IMR-90 (cell line): ENCODE results near the gene CLK2. TPM values are rescaled to one million over a fixed set of nuclear protein-coding genes. Genes with fewer than 3 reads are reported as not detected.

ENCODE experiments used
- ATAC-seq: fragments of 200-7000 bp; cut with Tn5 transposase; 2 replicates; pipeline ENCODE4 v1.9.1; 2020; ENCODE audit warnings: low read depth, mild to moderate bottlenecking, moderate library complexity
- BruUV-seq: library from RNA; stranded (reverse); fragments of 400-500 nt; replicated peaks from 2 replicates; lab custom pipeline; 2021; lab: Mats Ljungman, UMichigan
- CTCF ChIA-PET: fragments of 300-600 bp; formaldehyde crosslinking; extraction: SDS; loops from one replicate; lab custom pipeline; 2021; ENCODE audit warnings: antibody characterized with exemption; lab: Yijun Ruan, JAX
- POLR2A ChIA-PET: fragments of 300-600 bp; sonication (Branson Sonifier 250); formaldehyde crosslinking; loops from one replicate; lab custom pipeline; 2022; ENCODE audit warnings: antibody characterized with exemption; ENCODE audit not compliant: unreplicated experiment; lab: Charles Lee
- DNase-seq: peaks from one replicate; pipeline ENCODE4 v3.0.0; 2013
- H2AFZ ChIP-seq: replicated peaks from 2 replicates; pipeline ENCODE3; 2013; ENCODE audit warnings: low read length, mild to moderate bottlenecking; ENCODE audit not compliant: poor library complexity
- H2AK5ac ChIP-seq: 2 replicates; pipeline ENCODE4 v1.6.1; 2013; ENCODE audit warnings: low read depth, low read length, inconsistent platforms
- H2AK9ac ChIP-seq: replicated peaks from 2 replicates; pipeline ENCODE3; 2013; ENCODE audit warnings: mild to moderate bottlenecking, low read depth, low read length, moderate library complexity; ENCODE audit not compliant: poor library complexity
- H2BK120ac ChIP-seq: 2 replicates; pipeline ENCODE4 v1.6.1; 2013; ENCODE audit warnings: low read depth, low read length, inconsistent platforms
- H2BK15ac ChIP-seq: 3 replicates; pipeline ENCODE4 v1.6.1; 2013; ENCODE audit warnings: low read depth, low read length, inconsistent platforms
- H2BK20ac ChIP-seq: 2 replicates; pipeline ENCODE4 v1.6.1; 2013; ENCODE audit warnings: low read depth, mild to moderate bottlenecking, inconsistent platforms, low read length, moderate library complexity
- H2BK5ac ChIP-seq: 2 replicates; pipeline ENCODE4 v1.6.1; 2013; ENCODE audit warnings: mild to moderate bottlenecking, low read depth, low read length, inconsistent platforms; ENCODE audit not compliant: poor library complexity, severe bottlenecking
- H3K14ac ChIP-seq: replicated peaks from 2 replicates; pipeline ENCODE4 v1.6.1; 2013; ENCODE audit warnings: low read depth, low read length, inconsistent platforms
- H3K18ac ChIP-seq: 2 replicates; pipeline ENCODE4 v1.6.1; 2013; ENCODE audit warnings: low read depth, low read length, control low read depth
- H3K23ac ChIP-seq: 2 replicates; pipeline ENCODE4 v1.6.1; 2013; ENCODE audit warnings: low read depth, low read length, inconsistent platforms
- H3K27ac ChIP-seq: 2 replicates; pipeline ENCODE4 v1.5.1; 2013; ENCODE audit warnings: mild to moderate bottlenecking, control low read depth, low read length; ENCODE audit not compliant: insufficient read depth
- H3K27me3 ChIP-seq: 2 replicates; pipeline ENCODE4 v1.6.1; 2013; ENCODE audit warnings: low read length; ENCODE audit not compliant: control insufficient read depth, insufficient read depth
- H3K36me3 ChIP-seq: 2 replicates; pipeline ENCODE4 v1.6.1; 2013; ENCODE audit warnings: low read length, mixed read lengths; ENCODE audit not compliant: control insufficient read depth, insufficient read depth
- H3K4ac ChIP-seq: 2 replicates; pipeline ENCODE4 v1.6.1; 2013; ENCODE audit warnings: low read depth, low read length, inconsistent platforms
- H3K4me1 ChIP-seq: 2 replicates; pipeline ENCODE4 v1.6.1; 2013; ENCODE audit warnings: low read length, mixed read lengths; ENCODE audit not compliant: control insufficient read depth, insufficient read depth
- H3K4me2 ChIP-seq: 2 replicates; pipeline ENCODE4 v1.6.1; 2013; ENCODE audit warnings: low read depth, mild to moderate bottlenecking, control low read depth, low read length, moderate library complexity
- H3K4me3 ChIP-seq: 2 replicates; pipeline ENCODE4 v1.5.1; 2013; ENCODE audit warnings: low read depth, mild to moderate bottlenecking, control low read depth, low read length, moderate library complexity; ENCODE audit not compliant: insufficient read depth
- H3K56ac ChIP-seq: 2 replicates; pipeline ENCODE4 v1.6.1; 2013; ENCODE audit warnings: low read length, inconsistent platforms; ENCODE audit not compliant: insufficient read depth; ENCODE audit errors: extremely low read depth
- H3K79me1 ChIP-seq, 2 experiments: 2 replicates each; pipeline ENCODE4 v1.6.1; 2013; ENCODE audit warnings: low read length in 2 of 2, inconsistent platforms in 1 of 2, low read depth in 1 of 2
- H3K9ac ChIP-seq: 2 replicates; pipeline ENCODE4 v1.6.1; 2013; ENCODE audit warnings: low read depth, low read length, control low read depth
- H3K9me1 ChIP-seq: 2 replicates; pipeline ENCODE4 v1.6.1; 2013; ENCODE audit warnings: low read length, inconsistent platforms; ENCODE audit not compliant: insufficient read depth
- H3K9me3 ChIP-seq: 2 replicates; pipeline ENCODE4 v1.6.1; 2013; ENCODE audit warnings: low read length; ENCODE audit not compliant: control insufficient read depth, insufficient read depth
- H4K20me1 ChIP-seq: 2 replicates; pipeline ENCODE4 v1.6.1; 2013; ENCODE audit warnings: low read length, inconsistent platforms; ENCODE audit not compliant: insufficient read depth
- H4K5ac ChIP-seq: 2 replicates; pipeline ENCODE4 v1.6.1; 2013; ENCODE audit warnings: mild to moderate bottlenecking, low read depth, low read length, control low read depth
- H4K8ac ChIP-seq, 2 experiments: 2 replicates each; pipeline ENCODE4 v1.6.1; 2013; ENCODE audit warnings: low read depth in 2 of 2, low read length in 2 of 2, control low read depth in 1 of 2, inconsistent platforms in 1 of 2
- H4K91ac ChIP-seq: 2 replicates; pipeline ENCODE4 v1.6.1; 2013; ENCODE audit warnings: low read depth, low read length, inconsistent platforms; ENCODE audit not compliant: insufficient read depth
- CEBPB ChIP-seq: IDR thresholded peaks from 2 replicates; pipeline ENCODE4 v1.6.1; 2012; ENCODE audit warnings: low read depth, low read length, improper control_type of control experiment
- CHD1 ChIP-seq: IDR thresholded peaks from 2 replicates; pipeline ENCODE4 v1.6.1; 2012; ENCODE audit warnings: low read depth, low read length, improper control_type of control experiment
- FOS ChIP-seq: fragments of 150-350 bp; IDR thresholded peaks from 2 replicates; pipeline ENCODE4 v1.6.1; 2016; ENCODE audit warnings: low read depth, low read length
- MAFK ChIP-seq: IDR thresholded peaks from 2 replicates; pipeline ENCODE4 v1.6.1; 2012; ENCODE audit warnings: low read depth, low read length, improper control_type of control experiment
- MAZ ChIP-seq: IDR thresholded peaks from 2 replicates; pipeline ENCODE4 v1.6.1; 2012; ENCODE audit warnings: low read depth, mild to moderate bottlenecking, low read length, improper control_type of control experiment, moderate library complexity, borderline replicate concordance
- RCOR1 ChIP-seq: IDR thresholded peaks from 2 replicates; pipeline ENCODE4 v1.6.1; 2012; ENCODE audit warnings: mild to moderate bottlenecking, low read length, improper control_type of control experiment; ENCODE audit not compliant: insufficient replicate concordance
- SMC3 ChIP-seq: fragments of 150-350 bp; IDR thresholded peaks from 2 replicates; pipeline ENCODE4 v1.6.1; 2016; ENCODE audit warnings: low read depth, mild to moderate bottlenecking, antibody characterized with exemption, low read length, moderate library complexity
- WGBS, 2 experiments: methylation state at CpG; one replicate each; pipeline versions ENCODE4 v1.1.5 to v1.1.7; 2013; ENCODE audit warnings: missing lambda C conversion rate in 2 of 2; ENCODE audit not compliant: insufficient read length in 1 of 2; ENCODE audit errors: extremely low coverage in 2 of 2; 5-methylcytosine and 5-hydroxymethylcytosine counted together
- dilution Hi-C: fragments of 300-500 bp; cut with HindIII; formaldehyde crosslinking; loops from one replicate; pipeline ENCODE4 v1.14.3; 2018; ENCODE audit warnings: low sequenced_read_pairs; ENCODE audit not compliant: unreplicated experiment
- in situ Hi-C: fragments of 300-500 bp; cut with MboI; formaldehyde crosslinking; loops from 3 replicates; pipeline ENCODE4 v1.14.3; 2019; ENCODE audit warnings: low sequenced_read_pairs, inconsistent platforms, mixed read lengths
- intact Hi-C: fragments of 100-400 bp; cut with micrococcal nuclease; formaldehyde crosslinking; loops from 2 replicates; pipeline ENCODE4 v1.10.0; 2022
- polyA plus RNA-seq, 3 experiments: library from polyadenylated mRNA; depleted of rRNA; stranded (reverse); fragments of >200 nt; gene quantifications; 2 replicates each; pipeline ENCODE4 v1.2.3, GENCODE V29; 2012; ENCODE audit warnings: low replicate concordance in 1 of 3
- total RNA-seq: library from RNA; depleted of rRNA; stranded (reverse); fragments of >200 nt; gene quantifications from 2 replicates; pipeline ENCODE4 v1.2.3, GENCODE V29; 2012
- TF ChIP-seq, protein P1 (sequence below): fragments of 150-350 bp; IDR thresholded peaks from 2 replicates; pipeline ENCODE4 v1.6.1; 2017; ENCODE audit warnings: mild to moderate bottlenecking, antibody characterized with exemption, low read length, low read depth
- TF ChIP-seq, protein P2 (sequence below): conservative IDR thresholded peaks from 2 replicates; pipeline ENCODE4 v1.5.1; 2012; ENCODE audit warnings: mild to moderate bottlenecking, low read depth, low read length, improper control_type of control experiment

Gene CLK2
- total and polyA plus RNA-seq, 2 of the 4 experiments (the other 2 are of a cell fraction), result 19.7 to 61.2 TPM

DNA sequence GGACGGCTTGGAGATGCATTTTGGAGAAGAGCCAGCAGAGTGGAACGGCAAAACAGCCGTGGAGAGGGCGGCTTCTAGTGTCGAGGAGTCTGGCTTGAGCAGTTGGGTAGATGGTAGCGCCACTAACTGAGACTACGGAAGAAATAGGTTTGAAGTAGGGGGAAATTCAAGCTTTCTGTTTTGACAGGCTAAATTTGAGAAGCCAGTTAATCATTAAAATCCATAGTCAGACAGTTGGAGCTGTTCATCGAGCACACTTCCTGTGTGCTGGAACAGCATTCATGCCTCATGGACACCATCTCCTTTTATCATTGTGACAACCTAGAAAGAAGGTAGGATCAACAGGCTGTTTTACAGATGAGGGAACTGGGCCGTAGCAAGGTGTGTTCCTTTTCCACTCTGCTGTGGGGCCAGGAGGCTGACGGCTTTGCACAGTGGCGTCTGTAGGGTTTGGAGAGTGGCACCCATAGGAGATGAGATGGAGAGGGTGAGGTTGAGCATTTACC, 31.3 kb upstream of the CLK2 start:
- peaks cover 3% of the 10 kb centered on the region for H3K4me1 ChIP-seq
- peaks cover 4 to 9% of the 10 kb centered on the region in 2 experiments; a peak in 3 of 4 replicates for H3K79me1 ChIP-seq
- no peak overlapping the region for H4K5ac ChIP-seq
- no peaks in the 10 kb centered on the region for H3K36me3 ChIP-seq
- no peak overlapping the region for H3K4me2 ChIP-seq
- ChIA-PET POLR2A (interaction anchor here (0.6 kb wide), 1 partner anchor 28 kb away, joined by 4 read pairs; no protein-coding TSS in a partner anchor), CTCF (no interaction called here)
- H3K9ac ChIP-seq, result no peak overlapping the region
- no peak overlapping the region for H4K91ac ChIP-seq
- dilution Hi-C loops, result no loop called here
- H2BK15ac ChIP-seq, result no peak overlapping the region
- H3K18ac ChIP-seq, result no peak overlapping the region
- H2AK5ac ChIP-seq, result no peak overlapping the region
- H2BK20ac ChIP-seq, result no peak overlapping the region
- no peak overlapping the region for H4K8ac ChIP-seq
- H4K20me1 ChIP-seq, result no peaks in the 10 kb centered on the region
- H3K9me1 ChIP-seq, result 0 out of 2 replicates have a peak, but pooled peaks cover 1% of the 10 kb centered on the region
- peak overlapping the region; percentile 32 for H2AFZ ChIP-seq
- H3K23ac ChIP-seq, result no peak overlapping the region
- no peak overlapping the region for H2BK120ac ChIP-seq
- 35% methylated on average over 4 of the region's 11 CpGs; no CpG with 5 or more reads in 1 of the 2 experiments for WGBS, 2 experiments
- no peak overlapping the region for H3K56ac ChIP-seq
- no peak overlapping the region for H3K4me3 ChIP-seq
- H3K9me3 ChIP-seq, result no peaks in the 10 kb centered on the region
- ATAC-seq (no peak), DNase-seq (no peak)
- H3K27me3 ChIP-seq, result peaks cover 7% of the 10 kb centered on the region
- H2BK5ac ChIP-seq, result no peak overlapping the region
- H3K14ac ChIP-seq, result no peak overlapping the region
- in situ Hi-C loops, result no loop called here
- intact Hi-C loops, result loop anchor here (5.0 kb wide), 1 partner anchor 42 kb away; the partner anchor contains the start of gene SCAMP3
- no peak overlapping the region for H2AK9ac ChIP-seq
- H3K4ac ChIP-seq, result no peak overlapping the region
- no peak for TF ChIP-seq MAZ
- TF ChIP-seq, protein P1, sequence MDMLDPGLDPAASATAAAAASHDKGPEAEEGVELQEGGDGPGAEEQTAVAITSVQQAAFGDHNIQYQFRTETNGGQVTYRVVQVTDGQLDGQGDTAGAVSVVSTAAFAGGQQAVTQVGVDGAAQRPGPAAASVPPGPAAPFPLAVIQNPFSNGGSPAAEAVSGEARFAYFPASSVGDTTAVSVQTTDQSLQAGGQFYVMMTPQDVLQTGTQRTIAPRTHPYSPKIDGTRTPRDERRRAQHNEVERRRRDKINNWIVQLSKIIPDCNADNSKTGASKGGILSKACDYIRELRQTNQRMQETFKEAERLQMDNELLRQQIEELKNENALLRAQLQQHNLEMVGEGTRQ, result no peak
- no peak for TF ChIP-seq FOS
- no peak for TF ChIP-seq CEBPB
- TF ChIP-seq CHD1, result no peak
- no peak for TF ChIP-seq MAFK
- TF ChIP-seq, protein P2, sequence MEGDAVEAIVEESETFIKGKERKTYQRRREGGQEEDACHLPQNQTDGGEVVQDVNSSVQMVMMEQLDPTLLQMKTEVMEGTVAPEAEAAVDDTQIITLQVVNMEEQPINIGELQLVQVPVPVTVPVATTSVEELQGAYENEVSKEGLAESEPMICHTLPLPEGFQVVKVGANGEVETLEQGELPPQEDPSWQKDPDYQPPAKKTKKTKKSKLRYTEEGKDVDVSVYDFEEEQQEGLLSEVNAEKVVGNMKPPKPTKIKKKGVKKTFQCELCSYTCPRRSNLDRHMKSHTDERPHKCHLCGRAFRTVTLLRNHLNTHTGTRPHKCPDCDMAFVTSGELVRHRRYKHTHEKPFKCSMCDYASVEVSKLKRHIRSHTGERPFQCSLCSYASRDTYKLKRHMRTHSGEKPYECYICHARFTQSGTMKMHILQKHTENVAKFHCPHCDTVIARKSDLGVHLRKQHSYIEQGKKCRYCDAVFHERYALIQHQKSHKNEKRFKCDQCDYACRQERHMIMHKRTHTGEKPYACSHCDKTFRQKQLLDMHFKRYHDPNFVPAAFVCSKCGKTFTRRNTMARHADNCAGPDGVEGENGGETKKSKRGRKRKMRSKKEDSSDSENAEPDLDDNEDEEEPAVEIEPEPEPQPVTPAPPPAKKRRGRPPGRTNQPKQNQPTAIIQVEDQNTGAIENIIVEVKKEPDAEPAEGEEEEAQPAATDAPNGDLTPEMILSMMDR, result no peak
- TF ChIP-seq RCOR1, result no peak
- no peak for TF ChIP-seq SMC3
- BruUV-seq, result no TSS peak
- no peak overlapping the region for H3K27ac ChIP-seq
